B cell (primary cell): ENCODE data around the gene GUCD1. TPM values are rescaled to one million over a fixed set of nuclear protein-coding genes. Genes with fewer than 3 reads are reported as not detected.

Experiments used
- ATAC-seq: fragments of 200-7000 bp; cut with Tn5 transposase; one replicate; pipeline ENCODE4 v1.10.0; 2021; ENCODE audit warnings: low read depth, mild to moderate bottlenecking, moderate number of reproducible peaks, moderate library complexity
- CTCF ChIA-PET: fragments of 350-600 bp; sonication (Branson Sonifier 250); formaldehyde crosslinking; loops from one replicate; lab custom pipeline; 2021; ENCODE audit warnings: antibody characterized with exemption, inconsistent platforms; lab: Charles Lee
- POLR2A ChIA-PET: fragments of 350-600 bp; sonication (Branson Sonifier 250); formaldehyde crosslinking; loops from one replicate; lab custom pipeline; 2021; ENCODE audit warnings: antibody characterized with exemption; lab: Charles Lee
- DNase-seq: peaks from one replicate; pipeline ENCODE4 v3.0.0; 2013
- H2AFZ ChIP-seq: 2 replicates; pipeline ENCODE4 v1.6.1; 2012; ENCODE audit warnings: mild to moderate bottlenecking, low read depth, low read length; ENCODE audit not compliant: insufficient read depth, poor library complexity, severe bottlenecking
- H3K27ac ChIP-seq, 2 donors: 1 replicate in 1 of 2; 2 replicates in 1 of 2; pipeline ENCODE4 v1.5.1; 2012 to 2013; ENCODE audit warnings: low read length in 2 of 2, mild to moderate bottlenecking in 2 of 2, moderate library complexity in 1 of 2
- H3K27me3 ChIP-seq, 4 experiments: fragments of 200-600 bp in 1 of 4; sonication (generic) in 1 of 4; replicated peaks in 1 of 4; 1 replicate in 2 of 4; 2 replicates in 2 of 4; pipeline versions ENCODE4 v1.6.1 to v1.7.0; 2013 to 2016; ENCODE audit warnings: low read length in 3 of 4, mild to moderate bottlenecking in 2 of 4, mixed read lengths in 1 of 4, moderate library complexity in 1 of 4; ENCODE audit not compliant: insufficient read depth in 4 of 4, control insufficient read depth in 3 of 4; ENCODE audit errors: control extremely low read depth in 1 of 4
- H3K36me3 ChIP-seq, 2 experiments: replicated peaks in 1 of 2; 1 replicate in 1 of 2; 2 replicates in 1 of 2; pipeline versions ENCODE4 v1.6.1 to v1.7.1; 2013; ENCODE audit warnings: low read length in 1 of 2; ENCODE audit not compliant: insufficient read depth in 2 of 2, control insufficient read depth in 1 of 2; ENCODE audit errors: control extremely low read depth in 1 of 2, extremely low read depth in 1 of 2
- H3K4me1 ChIP-seq, 2 donors: fragments of 200-600 bp in 1 of 2; sonication (generic) in 1 of 2; 1 replicate in 1 of 2; 2 replicates in 1 of 2; pipeline versions ENCODE4 v1.5.1 to v1.6.1; 2013 to 2017; ENCODE audit warnings: low read length in 2 of 2; ENCODE audit not compliant: control insufficient read depth in 2 of 2, insufficient read depth in 2 of 2
- H3K4me2 ChIP-seq: replicated peaks from 2 replicates; pipeline ENCODE3; 2012; ENCODE audit warnings: mild to moderate bottlenecking, low read depth, low read length; ENCODE audit not compliant: poor library complexity, severe bottlenecking
- H3K4me3 ChIP-seq, 5 experiments: fragments of 200-600 bp in 1 of 5; sonication (generic) in 1 of 5; 1 replicate in 3 of 5; 2 replicates in 2 of 5; pipeline versions ENCODE4 v1.5.1 to v1.7.0; 2011 to 2016; ENCODE audit warnings: low read length in 4 of 5, mild to moderate bottlenecking in 4 of 5, low read depth in 2 of 5, control low read depth in 1 of 5, moderate library complexity in 1 of 5; ENCODE audit not compliant: insufficient read depth in 1 of 5; ENCODE audit errors: control extremely low read depth in 1 of 5, extremely low read depth in 1 of 5
- H3K79me2 ChIP-seq: fragments of 200-600 bp; sonication (generic); one replicate; pipeline ENCODE4 v1.6.0; 2016; ENCODE audit warnings: low read length; ENCODE audit not compliant: control insufficient read depth, insufficient read depth
- H3K9ac ChIP-seq: fragments of 200-600 bp; sonication (generic); 2 replicates; pipeline ENCODE4 v1.6.1; 2017; ENCODE audit warnings: mild to moderate bottlenecking, low read length, moderate library complexity
- H3K9me3 ChIP-seq, 3 donors: one replicate each; pipeline versions ENCODE4 v1.6.1 to v1.7.1; 2013; ENCODE audit warnings: low read length in 2 of 3; ENCODE audit not compliant: control insufficient read depth in 2 of 3, insufficient read depth in 1 of 3; ENCODE audit errors: control extremely low read depth in 1 of 3
- H4K20me1 ChIP-seq: 2 replicates; pipeline ENCODE4 v1.6.0; 2012; ENCODE audit warnings: mild to moderate bottlenecking, low read length; ENCODE audit not compliant: insufficient read depth, control insufficient read depth, poor library complexity, severe bottlenecking
- H3K27ac Mint-ChIP-seq: one replicate; pipeline ENCODE4 v1.8.0; 2021; ENCODE audit warnings: mixed read lengths
- H3K27me3 Mint-ChIP-seq: one replicate; pipeline ENCODE4 v1.8.0; 2021; ENCODE audit warnings: mixed read lengths
- H3K4me1 Mint-ChIP-seq: one replicate; pipeline ENCODE4 v1.8.0; 2021; ENCODE audit warnings: mixed read lengths
- H3K4me3 Mint-ChIP-seq: one replicate; pipeline ENCODE4 v1.8.0; 2021; ENCODE audit warnings: mixed read lengths
- H3K9me3 Mint-ChIP-seq: one replicate; pipeline ENCODE4 v1.8.0; 2022; ENCODE audit warnings: mixed read lengths; ENCODE audit not compliant: insufficient read depth
- EZH2 ChIP-seq: IDR thresholded peaks from 2 replicates; pipeline ENCODE4 v1.6.1; 2012; ENCODE audit warnings: borderline replicate concordance, low read depth, mild to moderate bottlenecking, moderate library complexity, low read length; ENCODE audit not compliant: insufficient read depth, poor library complexity, severe bottlenecking
- WGBS: methylation state at CpG from one replicate; pipeline ENCODE4 v1.1.5; 2013; ENCODE audit warnings: missing lambda C conversion rate; ENCODE audit not compliant: insufficient coverage; 5-methylcytosine and 5-hydroxymethylcytosine counted together
- intact Hi-C: fragments of 100-400 bp; cut with micrococcal nuclease; formaldehyde crosslinking; loops from one replicate; pipeline ENCODE4 v1.10.0; 2022
- polyA plus RNA-seq: library from polyadenylated mRNA; depleted of rRNA; stranded (reverse); fragments of >200 nt; gene quantifications from 2 replicates; pipeline ENCODE4 v1.2.3, GENCODE V29; 2012
- total RNA-seq, 2 donors: library from RNA; stranded (reverse); fragments of 120-200 nt in 1 of 2; gene quantifications; 1 replicate in 1 of 2; 2 replicates in 1 of 2; pipeline versions ENCODE4 v1.2.3 to v1.2.4, GENCODE V29; 2013 to 2022
- TF ChIP-seq, protein P1 (sequence below): fragments of 200-600 bp; IDR thresholded peaks from one replicate; pipeline ENCODE4 v1.8.0; 2022; ENCODE audit warnings: antibody characterized with exemption, mild to moderate bottlenecking

Gene GUCD1
- total and polyA plus RNA-seq, 2 donors (not counting 1 experiment from before 2014, with no cell fraction given) = 257 to 378 TPM

DNA sequence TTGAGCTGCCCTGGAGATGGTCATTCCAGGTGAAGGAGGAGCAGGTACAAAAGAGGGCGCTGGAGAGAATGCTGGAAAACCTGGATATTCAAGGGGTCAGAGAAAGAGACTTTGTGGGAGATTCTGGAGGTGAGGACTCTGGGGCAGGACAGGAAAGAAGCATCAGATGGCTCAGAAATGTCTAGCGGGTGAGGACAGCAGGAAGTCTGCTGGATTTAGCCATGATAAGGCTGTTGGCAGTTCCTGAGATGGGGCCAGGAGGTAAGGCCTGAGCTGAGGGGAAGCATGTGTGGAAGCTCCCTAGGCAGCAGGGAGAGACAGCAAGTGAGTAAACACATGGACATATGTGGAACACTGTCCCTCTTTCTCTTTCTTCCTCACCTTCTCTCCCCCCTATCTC, 58.3 kb downstream of the GUCD1 start:
- Histone ChIP-seq H3K9me3 (peaks cover 0 to 8% (median 0%) of the 10 kb centered on the region in 3 donors), H4K20me1 (no peaks in the 10 kb centered on the region), H3K4me1 (peaks cover 5 to 11% of the 10 kb centered on the region in 2 donors), H3K27me3 (peaks cover 0 to 27% (median 19%) of the 10 kb centered on the region in 4 experiments), H3K4me3 (no peak overlapping the region), H3K9ac (no peak overlapping the region), H3K4me2 (no peak overlapping the region), H3K27ac (no peak overlapping the region), H3K36me3 (no peaks in the 10 kb centered on the region), H2AFZ (no peak overlapping the region), H3K79me2 (no peaks in the 10 kb centered on the region)
- Mint-ChIP-seq H3K27me3 (peaks cover 30% of the 10 kb centered on the region), H3K27ac (peak overlapping the region; percentile 2), H3K4me1 (peaks cover 3% of the 10 kb centered on the region), H3K9me3 (no peaks in the 10 kb centered on the region), H3K4me3 (no peak overlapping the region)
- CTCF ChIA-PET = interaction anchor here (1.0 to 1.7 kb wide), 6 partner anchors 11 to 169 kb away, joined by 3 to 4 read pairs (median 3); no protein-coding TSS in a partner anchor
- TF ChIP-seq, protein P1, sequence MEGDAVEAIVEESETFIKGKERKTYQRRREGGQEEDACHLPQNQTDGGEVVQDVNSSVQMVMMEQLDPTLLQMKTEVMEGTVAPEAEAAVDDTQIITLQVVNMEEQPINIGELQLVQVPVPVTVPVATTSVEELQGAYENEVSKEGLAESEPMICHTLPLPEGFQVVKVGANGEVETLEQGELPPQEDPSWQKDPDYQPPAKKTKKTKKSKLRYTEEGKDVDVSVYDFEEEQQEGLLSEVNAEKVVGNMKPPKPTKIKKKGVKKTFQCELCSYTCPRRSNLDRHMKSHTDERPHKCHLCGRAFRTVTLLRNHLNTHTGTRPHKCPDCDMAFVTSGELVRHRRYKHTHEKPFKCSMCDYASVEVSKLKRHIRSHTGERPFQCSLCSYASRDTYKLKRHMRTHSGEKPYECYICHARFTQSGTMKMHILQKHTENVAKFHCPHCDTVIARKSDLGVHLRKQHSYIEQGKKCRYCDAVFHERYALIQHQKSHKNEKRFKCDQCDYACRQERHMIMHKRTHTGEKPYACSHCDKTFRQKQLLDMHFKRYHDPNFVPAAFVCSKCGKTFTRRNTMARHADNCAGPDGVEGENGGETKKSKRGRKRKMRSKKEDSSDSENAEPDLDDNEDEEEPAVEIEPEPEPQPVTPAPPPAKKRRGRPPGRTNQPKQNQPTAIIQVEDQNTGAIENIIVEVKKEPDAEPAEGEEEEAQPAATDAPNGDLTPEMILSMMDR = no peak
- no peak for TF ChIP-seq EZH2
- 92% methylated on average over 2 of the region's 2 CpGs for WGBS
- POLR2A ChIA-PET = interaction anchor here (0.5 to 0.6 kb wide), 2 partner anchors 26 to 32 kb away, joined by 3 read pairs; no protein-coding TSS in a partner anchor
- no peak for ATAC-seq
- no peak for DNase-seq
- intact Hi-C loops = no loop called here

DNA sequence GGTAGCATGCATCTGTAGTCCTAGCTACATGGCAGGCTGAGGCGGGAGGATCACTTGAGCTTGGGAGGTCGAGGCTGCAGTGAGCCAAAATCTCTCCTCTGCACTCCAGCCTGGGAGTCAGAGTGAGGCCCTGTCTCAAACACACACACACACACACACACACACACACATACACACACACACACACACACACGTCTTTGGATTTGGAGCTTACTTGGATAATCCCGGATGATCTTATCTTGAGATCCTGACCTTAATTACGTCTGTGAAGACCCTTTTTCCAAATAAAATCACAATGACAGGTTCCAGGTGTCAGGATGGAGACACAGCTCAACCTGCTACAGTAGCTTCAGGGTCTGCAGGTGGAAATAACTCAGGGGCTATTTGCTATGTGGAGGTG, 58.7 kb downstream of the GUCD1 start:
- no peak overlapping the region for H3K4me3 Mint-ChIP-seq

More for the DNA sequence above, 58.7 kb downstream of the GUCD1 start:
- TF ChIP-seq, protein P1 = no peak
- TF ChIP-seq EZH2 = no peak
- no peaks in the 10 kb centered on the region for H4K20me1 ChIP-seq
- 93% methylated on average over 2 of the region's 5 CpGs for WGBS
- H3K27ac ChIP-seq = no peak overlapping the region
- no peak overlapping the region for H2AFZ ChIP-seq
- DNase-seq (no peak), ATAC-seq (no peak)
- peaks cover 0 to 27% (median 19%) of the 10 kb centered on the region in 4 experiments for H3K27me3 ChIP-seq
- no peaks in the 10 kb centered on the region for H3K9me3 Mint-ChIP-seq
- no peaks in the 10 kb centered on the region for H3K79me2 ChIP-seq
- no peak overlapping the region for H3K9ac ChIP-seq
- H3K9me3 ChIP-seq = peaks cover 0 to 8% (median 0%) of the 10 kb centered on the region in 3 donors
- intact Hi-C loops = no loop called here
- POLR2A ChIA-PET = interaction anchor here (0.6 kb wide), 1 partner anchor 32 kb away, joined by 3 read pairs; no protein-coding TSS in a partner anchor
- no peaks in the 10 kb centered on the region for H3K4me1 Mint-ChIP-seq
- no peak overlapping the region for H3K4me2 ChIP-seq
- H3K4me1 ChIP-seq = peaks cover 5 to 11% of the 10 kb centered on the region in 2 donors
- H3K27me3 Mint-ChIP-seq = peaks cover 30% of the 10 kb centered on the region
- no peak overlapping the region for H3K4me3 ChIP-seq
- H3K36me3 ChIP-seq = no peaks in the 10 kb centered on the region
- CTCF ChIA-PET = interaction anchor here (1.0 to 1.7 kb wide), 5 partner anchors 16 to 169 kb away, joined by 3 to 4 read pairs (median 3); no protein-coding TSS in a partner anchor
- no peak overlapping the region for H3K27ac Mint-ChIP-seq
